HG02938 (cell line): ENCODE results near the gene MRPL53.
A peak's percentile ranks its signal among the peaks of the same experiment; 100 is the strongest.
"Not testable (repeated sequence)": the region's sequence is repeated elsewhere in the genome, so short reads cannot be mapped to it uniquely, and the experiment has no call there.

Source experiments
- ATAC-seq: cut with Tn5 transposase; IDR thresholded peaks from one replicate; pipeline ENCODE4 v1.9.1; 2021; ENCODE audit warnings: mild to moderate bottlenecking, moderate library complexity; ENCODE audit not compliant: unreplicated experiment

The MRPL53 gene

GRCh38 chr2:74502720-74503505 is 30.4 kb upstream of the MRPL53 start:
- ATAC-seq: peak; percentile 31

- ATAC-seq: no peak
These were observed 29.8 kb upstream of the MRPL53 start for GRCh38 chr2:74502147-74502719.

DNA sequence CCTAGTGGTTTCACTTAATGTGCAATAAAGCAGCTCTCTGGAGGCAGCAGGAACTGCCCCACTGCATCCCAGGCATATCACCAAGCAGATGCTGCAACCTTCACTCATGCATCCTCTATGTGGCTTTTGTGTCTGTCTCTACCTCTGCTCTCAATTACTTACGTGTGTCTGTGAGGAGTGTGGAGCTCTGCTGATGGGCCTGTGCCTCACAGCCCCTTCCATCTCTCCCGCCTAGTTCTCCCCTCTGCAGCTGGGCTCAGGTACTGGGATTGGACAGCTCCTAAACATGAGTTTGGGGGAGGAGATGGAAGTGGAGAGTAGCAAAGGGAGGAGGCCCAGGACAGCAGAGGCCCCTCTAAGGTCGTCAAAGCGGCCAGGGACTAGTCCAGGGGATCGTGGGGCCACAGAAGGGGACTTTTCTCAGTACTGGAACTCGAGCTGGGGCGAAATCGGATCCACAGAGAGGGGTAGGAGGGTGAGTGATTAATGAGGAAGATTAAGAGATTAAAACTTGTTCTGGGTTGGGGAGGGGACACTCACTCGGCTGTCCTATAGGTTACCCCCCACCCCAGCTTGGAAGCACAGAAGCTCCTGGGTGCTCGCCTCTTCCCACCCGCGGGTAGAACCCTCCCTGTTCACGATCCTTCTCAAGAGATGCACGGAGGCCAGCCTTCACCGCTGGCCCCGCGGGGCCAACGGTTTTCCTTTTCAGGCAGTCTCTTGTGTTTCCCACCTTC is 29.0 kb upstream of the MRPL53 start:
- ATAC-seq: no peak

- no peak for ATAC-seq
These were observed 28.1 kb upstream of the MRPL53 start for GRCh38 chr2:74500578-74500946.

DNA sequence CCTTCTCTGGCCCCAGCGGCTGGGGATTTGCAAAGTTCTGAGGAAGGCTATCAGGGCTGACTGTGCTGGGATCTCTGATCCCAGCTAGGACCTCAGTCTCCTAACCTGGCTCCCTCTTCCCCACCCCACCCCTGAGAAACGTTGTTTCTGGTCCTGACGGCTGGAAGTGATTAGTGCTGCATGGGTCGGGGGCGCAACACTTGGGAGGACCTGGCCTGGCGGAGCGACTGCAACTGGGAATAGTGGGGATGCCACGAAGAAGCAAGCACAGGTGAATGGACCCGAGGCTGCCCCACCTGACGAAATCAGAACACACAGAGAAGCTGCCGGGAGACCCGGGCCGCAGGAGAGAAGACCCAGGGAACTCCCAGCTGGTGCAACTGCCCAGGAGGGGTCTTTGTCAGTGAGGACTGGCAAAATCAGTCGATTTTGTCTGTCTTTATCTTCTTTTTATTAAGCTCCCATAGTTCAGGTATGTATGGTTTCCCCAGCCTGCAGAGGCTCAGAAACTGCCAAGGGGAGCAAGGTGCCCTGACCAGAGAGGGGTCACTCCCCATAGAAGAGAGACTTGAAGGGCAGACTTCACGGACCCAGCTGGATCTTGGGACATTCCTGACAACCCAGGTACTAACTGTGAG is 27.6 kb upstream of the MRPL53 start:
- no peak for ATAC-seq

- ATAC-seq: no peak
These were observed 26.9 kb upstream of the MRPL53 start, which contains the start of gene LBX2 for GRCh38 chr2:74499267-74499939. Gene LBX2, minus strand, starts transcription at chr2:74499603. Its CDS starts 66 bp downstream, at chr2:74499537.

GRCh38 chr2:74498500-74499266 is 26.2 kb upstream of the MRPL53 start:
- ATAC-seq: no peak

GRCh38 chr2:74497777-74498499 is 25.5 kb upstream of the MRPL53 start:
- ATAC-seq: no peak

DNA sequence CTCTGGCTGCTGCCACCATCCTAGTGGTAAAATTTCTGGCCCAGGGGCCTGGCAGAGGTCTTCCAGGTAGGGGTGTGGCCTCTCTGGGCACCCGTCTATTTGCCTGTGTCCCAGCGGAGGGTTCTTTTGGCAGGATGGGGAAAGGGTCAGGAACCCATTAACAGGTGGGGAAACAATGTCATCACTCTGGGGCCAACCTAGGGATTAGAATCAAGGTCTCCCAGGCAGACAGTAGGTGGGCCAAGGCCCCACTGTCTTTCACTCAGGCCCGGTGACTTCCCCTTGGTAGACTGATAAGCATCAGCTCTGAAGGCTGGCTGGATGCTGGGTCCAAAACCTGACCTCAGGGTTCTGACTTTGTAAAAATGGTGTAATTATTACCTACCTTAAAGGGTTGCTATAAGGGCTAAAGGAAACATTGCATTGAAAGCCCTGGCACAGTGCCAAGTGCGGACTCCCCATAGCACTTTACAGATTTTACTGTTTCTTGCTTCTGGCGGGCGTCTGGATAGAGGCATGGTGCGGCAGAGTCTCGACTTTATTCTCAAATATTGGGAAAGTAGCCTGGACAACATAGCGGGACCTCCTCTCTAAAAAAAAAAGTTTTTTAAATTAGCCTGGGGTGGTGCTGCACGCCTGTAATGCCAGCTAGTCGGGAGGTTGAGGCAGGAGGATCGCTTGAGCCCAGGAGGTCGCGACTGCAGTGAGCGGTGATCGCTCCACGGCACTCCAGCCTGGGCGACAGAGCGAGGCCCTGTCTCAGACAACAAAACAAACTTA is 24.7 kb upstream of the MRPL53 start:
- no peak for ATAC-seq

- ATAC-seq: no peak
These were observed 23.0 kb upstream of the MRPL53 start for GRCh38 chr2:74495440-74495839.

- no peak for ATAC-seq
These were observed 21.1 kb upstream of the MRPL53 start for GRCh38 chr2:74493546-74493945.

DNA sequence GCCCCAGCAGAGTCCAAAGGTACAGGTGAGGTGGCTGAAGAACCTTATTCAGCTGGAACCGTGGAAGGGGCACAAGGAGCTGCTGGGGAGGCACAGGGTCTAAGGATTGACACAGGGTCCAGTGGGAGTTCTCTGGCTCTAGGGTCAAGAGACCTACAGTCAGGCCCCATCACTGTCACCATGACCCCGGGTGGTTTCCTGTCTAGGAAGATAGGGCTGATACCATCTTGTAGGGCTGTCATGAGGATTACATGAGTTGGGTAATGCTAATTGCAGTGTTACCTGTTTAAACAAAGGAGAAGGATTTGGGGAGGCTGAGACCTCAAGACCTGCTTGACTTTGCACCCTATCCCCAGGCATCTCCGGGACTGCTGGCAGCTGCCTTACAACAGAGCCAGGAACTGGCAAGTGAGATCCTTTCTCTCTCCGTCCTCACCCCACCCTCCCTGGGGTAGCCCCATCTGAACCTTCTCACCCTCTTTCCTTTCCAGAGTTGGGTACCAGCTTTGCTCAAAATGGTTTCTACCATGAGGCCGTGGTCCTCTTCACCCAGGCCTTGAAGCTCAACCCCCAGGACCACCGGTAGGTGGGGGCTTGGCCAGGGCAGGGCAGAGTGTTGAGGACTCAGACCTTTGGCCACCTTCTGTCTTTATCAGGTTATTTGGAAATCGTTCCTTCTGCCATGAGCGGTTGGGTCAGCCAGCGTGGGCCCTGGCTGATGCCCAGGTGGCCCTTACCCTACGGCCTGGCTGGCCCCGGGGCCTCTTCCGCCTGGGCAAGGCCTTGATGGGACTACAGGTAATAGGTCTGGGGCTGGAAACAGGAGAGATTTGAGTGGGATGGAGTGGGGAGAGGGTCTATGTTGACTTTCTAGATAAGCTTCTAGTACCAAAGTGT is 19.4 kb upstream of the MRPL53 start:
- ATAC-seq: no peak

GRCh38 chr2:74489906-74490305 is 17.4 kb upstream of the MRPL53 start:
- ATAC-seq: no peak

DNA sequence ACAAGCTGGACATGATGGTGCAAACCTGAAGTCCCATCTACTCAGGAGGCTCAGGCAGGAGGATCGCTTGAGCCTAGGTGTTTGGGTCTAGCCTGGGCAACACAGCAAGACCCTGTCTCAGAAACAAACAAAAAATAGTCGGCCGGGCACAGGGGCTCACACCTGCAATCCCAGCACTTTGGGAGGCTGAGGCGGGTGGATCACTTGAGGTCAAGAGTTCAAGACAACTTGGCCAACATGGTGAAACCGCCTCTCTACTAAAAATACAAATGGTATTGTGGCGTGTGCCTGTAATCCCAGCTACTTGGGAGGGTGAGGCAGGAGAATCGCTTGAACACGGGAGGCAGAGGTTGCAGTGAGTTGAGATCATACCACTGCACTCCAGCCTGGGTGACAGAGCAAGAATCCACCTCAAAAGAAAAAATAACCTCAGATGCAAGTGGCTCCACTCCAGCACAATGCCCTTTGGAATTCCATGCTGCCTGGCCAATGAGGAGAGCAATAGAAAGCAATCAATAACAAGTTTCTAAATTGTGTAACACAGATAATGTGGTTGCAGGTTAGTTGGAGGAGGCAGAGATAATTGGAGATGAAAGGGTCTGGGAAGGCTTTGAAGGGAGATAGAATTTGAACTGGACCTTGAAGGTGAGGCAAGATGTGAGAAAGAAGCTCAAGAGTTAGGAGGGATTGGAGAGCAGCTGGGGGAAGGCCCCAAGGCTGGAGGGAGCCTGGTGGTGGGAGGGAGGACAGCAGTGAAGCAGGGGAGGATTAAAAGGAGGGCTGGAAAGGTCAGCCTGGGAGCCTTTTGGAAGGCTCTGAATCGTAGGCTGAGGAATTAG is 16.4 kb upstream of the MRPL53 start:
- ATAC-seq: no peak

- ATAC-seq: no peak
These were observed 13.7 kb upstream of the MRPL53 start for GRCh38 chr2:74486141-74486540.

- ATAC-seq: not testable (repeated sequence)
These were observed 11.2 kb upstream of the MRPL53 start for GRCh38 chr2:74483675-74484164.
